ENCODE measurements around the gene SNX15. TPM values are rescaled to one million over a fixed set of nuclear protein-coding genes. Genes with fewer than 3 reads are reported as not detected.
"Not testable (repeated sequence)": the region's sequence is repeated elsewhere in the genome, so short reads cannot be mapped to it uniquely, and the experiment has no call there.

Gene SNX15
- total RNA-seq, result 1 to 10 TPM; 7.3 to 9.0 TPM

- peak within 1 kb of the TSS; percentile 73 for H3K4me3 Mint-ChIP-seq
- H3K27me3 Mint-ChIP-seq, result no peaks in the 10 kb centered on the region
Measured at GRCh38 chr11:65027213-65028067, at the start of gene SNX15. Gene SNX15 (plus strand): TSS chr11:65027439. CDS start chr11:65027538, 99 bp downstream.

DNA sequence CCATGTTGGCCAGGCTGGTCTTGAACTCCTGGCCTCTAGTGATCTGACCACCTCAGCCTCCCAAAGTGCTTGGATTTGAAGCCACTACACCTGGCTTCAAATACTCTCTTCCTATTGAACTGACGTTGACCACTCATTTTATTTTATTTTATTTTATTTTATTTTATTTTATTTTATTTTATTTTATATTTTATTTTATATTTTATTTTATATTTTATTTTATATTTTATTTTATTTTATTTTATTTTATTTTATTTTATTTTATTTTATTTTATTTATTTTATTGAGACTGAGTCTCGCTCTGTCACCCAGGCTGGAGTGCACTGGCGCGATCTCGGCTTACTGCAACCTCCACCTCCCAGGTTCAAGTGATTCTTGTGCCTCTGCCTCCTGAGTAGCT is 43.9 kb upstream of the SNX15 start:
- H3K4me1 Mint-ChIP-seq, DNase-seq, H3K36me3 Mint-ChIP-seq, H3K9me3 Mint-ChIP-seq, H3K4me3 Mint-ChIP-seq, H3K27ac Mint-ChIP-seq: not testable (repeated sequence)
- peaks cover 12% of the 10 kb centered on the region for H3K27me3 Mint-ChIP-seq

More at GRCh38 chr11:65027213-65028067, at the start of gene SNX15:
- peak; percentile 87 for DNase-seq
- H3K4me1 Mint-ChIP-seq, result peaks cover 16% of the 10 kb centered on the region
- H3K36me3 Mint-ChIP-seq, result peaks cover 1% of the 10 kb centered on the region
- no peaks in the 10 kb centered on the region for H3K9me3 Mint-ChIP-seq
- H3K27ac Mint-ChIP-seq, result peak within 1 kb of the TSS; percentile 80

DNA sequence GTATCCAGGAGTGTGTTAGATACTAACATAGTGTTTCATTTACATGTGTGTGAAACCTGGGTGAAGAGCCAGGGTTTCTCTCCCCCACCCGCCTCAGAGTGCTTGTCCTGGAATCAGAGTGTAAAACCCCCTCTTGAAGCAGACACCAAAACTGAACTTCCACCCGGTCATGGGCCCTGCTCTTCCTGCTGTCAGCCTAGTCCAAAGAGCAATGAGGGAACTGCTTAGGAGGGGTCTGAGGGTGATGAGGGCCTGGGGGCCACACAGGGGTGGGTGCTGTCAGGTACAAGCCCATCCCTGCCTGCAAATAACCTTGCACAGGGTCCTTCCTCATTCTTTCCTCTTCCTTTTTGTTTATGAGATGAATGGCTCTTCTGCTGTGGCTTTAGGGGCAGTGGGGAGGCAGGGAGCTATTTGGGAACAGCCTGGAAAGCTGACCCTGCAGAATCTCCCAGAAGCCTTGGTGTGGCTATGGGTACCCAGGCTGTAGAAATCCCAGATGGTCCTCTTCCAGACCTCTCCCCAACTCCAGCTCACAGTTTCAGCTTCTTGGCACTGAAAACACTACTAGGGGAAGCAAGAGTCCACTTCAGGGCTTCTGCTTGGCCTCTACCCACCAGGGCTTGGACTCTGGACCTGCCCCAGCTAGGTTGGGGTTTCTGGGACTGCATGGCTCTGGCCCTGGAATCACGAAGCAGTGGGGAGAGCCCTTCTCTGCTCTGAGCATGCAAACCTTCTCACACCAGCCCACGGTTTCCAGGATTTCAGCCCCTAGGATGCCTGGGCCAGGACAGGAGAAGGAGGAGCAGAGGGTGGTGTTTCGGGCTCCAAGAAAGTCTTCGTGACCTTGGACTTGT is 39.0 kb upstream of the SNX15 start:
- Mint-ChIP-seq H3K36me3 (no peaks in the 10 kb centered on the region), H3K4me3 (no peak overlapping the region), H3K27ac (no peak overlapping the region), H3K9me3 (no peaks in the 10 kb centered on the region), H3K27me3 (peaks cover 8% of the 10 kb centered on the region), H3K4me1 (peaks cover 11% of the 10 kb centered on the region)
- DNase-seq, result no peak

DNA sequence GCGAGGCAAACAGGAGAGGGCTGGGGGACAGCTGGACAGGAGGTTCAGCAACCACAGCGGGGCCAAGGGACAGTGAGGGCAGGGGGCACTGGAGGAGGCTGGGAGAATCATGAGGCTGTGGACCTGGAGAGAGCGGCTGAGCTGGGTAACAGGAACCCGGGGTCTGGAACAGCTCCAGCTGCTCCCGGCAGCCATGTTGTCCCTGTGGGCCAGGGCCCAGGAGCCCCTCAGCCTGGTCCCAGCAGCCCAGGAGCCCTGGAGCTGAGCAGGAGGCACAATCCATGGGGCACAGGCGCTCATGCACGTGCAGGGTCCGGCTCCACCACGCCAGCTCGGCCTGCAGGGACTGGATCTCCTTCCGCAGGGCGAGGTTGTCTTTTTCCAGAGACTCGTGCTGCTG is 37.8 kb upstream of the SNX15 start:
- Mint-ChIP-seq H3K4me1 (peaks cover 11% of the 10 kb centered on the region), H3K27ac (no peak overlapping the region), H3K9me3 (no peaks in the 10 kb centered on the region), H3K4me3 (no peak overlapping the region), H3K27me3 (peaks cover 9% of the 10 kb centered on the region), H3K36me3 (no peaks in the 10 kb centered on the region)
- no peak for DNase-seq

DNA sequence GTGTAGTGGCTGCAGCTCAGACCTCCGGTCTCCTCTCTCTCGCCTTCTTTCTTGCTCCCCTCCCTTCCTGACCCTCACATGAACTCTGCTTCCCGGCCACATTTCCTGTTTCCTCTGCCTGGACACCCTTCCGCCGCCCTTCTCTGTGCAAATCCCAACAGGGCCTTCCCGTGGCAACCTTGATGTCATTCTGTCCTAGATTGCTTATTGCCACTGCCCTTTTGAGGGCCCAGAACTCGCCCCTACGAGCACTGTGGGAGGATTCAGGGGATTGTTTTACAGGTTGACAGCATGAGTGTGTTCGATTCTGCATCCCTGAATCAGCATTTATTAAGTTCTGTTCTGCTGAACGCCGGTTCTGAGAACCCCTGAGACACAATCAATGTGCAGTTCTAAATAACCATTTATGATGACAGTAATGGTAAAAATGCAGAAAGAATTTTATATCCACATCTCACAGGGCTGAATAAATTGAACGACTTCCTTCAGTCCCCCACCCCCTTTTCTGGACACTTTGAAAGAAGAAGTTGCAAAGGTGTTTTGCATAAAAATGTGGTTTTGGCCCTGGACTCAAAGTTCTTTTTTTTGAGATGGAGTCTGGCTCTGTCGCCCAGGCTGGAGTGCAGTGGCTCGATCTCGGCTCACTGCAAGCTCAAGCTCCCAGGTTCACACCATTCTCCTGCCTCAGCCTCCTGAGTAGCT is 36.9 kb upstream of the SNX15 start:
- H3K4me3 Mint-ChIP-seq, result no peak overlapping the region
- H3K27ac Mint-ChIP-seq, result no peak overlapping the region
- no peaks in the 10 kb centered on the region for H3K36me3 Mint-ChIP-seq
- peaks cover 11% of the 10 kb centered on the region for H3K4me1 Mint-ChIP-seq
- no peak for DNase-seq
- no peaks in the 10 kb centered on the region for H3K9me3 Mint-ChIP-seq
- H3K27me3 Mint-ChIP-seq, result peaks cover 7% of the 10 kb centered on the region

DNA sequence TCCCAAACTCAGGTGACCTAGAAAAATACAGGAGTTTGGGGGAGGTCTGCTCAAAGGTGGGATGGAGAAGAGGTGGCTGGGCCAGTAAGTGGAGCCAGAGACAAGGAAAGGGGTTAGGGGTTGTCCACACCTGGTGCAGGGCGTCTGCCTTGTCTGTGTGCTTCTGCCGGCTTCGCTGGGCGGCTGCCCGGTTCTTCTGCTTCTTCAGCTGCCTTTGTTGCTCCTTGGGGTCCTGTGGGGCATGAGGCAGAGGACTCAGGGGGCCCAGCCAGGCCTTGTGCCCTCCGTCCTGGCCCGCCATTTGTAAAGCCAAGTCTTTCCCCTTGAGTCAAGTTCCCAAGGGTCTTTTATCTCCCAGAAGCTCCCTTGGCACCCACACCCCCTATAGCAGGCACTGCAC is 32.9 kb upstream of the SNX15 start:
- Mint-ChIP-seq H3K4me3 (no peak overlapping the region), H3K36me3 (no peaks in the 10 kb centered on the region), H3K9me3 (no peaks in the 10 kb centered on the region), H3K4me1 (peaks cover 26% of the 10 kb centered on the region), H3K27ac (no peak overlapping the region), H3K27me3 (peaks cover 11% of the 10 kb centered on the region)
- no peak for DNase-seq

DNA sequence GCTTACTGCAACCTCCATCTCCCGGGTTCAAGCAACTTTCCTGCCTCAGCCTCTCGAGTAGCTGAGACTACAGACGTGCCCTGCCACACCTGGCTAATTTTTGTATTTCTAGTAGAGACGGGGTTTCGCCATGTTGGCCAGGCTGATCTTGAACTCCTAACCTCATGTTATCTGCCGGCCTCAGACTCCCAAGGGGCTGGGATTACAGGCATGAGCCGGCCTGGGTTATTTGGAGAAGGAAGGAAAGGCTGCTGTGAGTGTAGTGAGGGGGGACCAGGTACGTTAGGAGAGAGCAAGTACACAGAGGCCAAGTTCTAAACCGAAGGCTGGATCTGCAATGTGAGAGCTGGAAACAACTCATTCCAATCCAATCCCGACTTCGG is 30.9 kb upstream of the SNX15 start:
- Mint-ChIP-seq H3K9me3 (no peaks in the 10 kb centered on the region), H3K27me3 (peaks cover 11% of the 10 kb centered on the region), H3K36me3 (no peaks in the 10 kb centered on the region), H3K4me3 (no peak overlapping the region), H3K27ac (no peak overlapping the region), H3K4me1 (peaks cover 17% of the 10 kb centered on the region)
- DNase-seq, result no peak

GRCh38 chr11:64996710-64997380 is 30.4 kb upstream of the SNX15 start, which contains the start of gene BATF2:
Gene BATF2 (minus strand): TSS chr11:64996971. CDS start chr11:64996914, 57 bp downstream.
- H3K27ac Mint-ChIP-seq, result peak within 1 kb of the TSS; percentile 12

GRCh38 chr11:64998141-64998540 is 29.1 kb upstream of the SNX15 start:
- H3K27me3 Mint-ChIP-seq, result peaks cover 11% of the 10 kb centered on the region
- peaks cover 17% of the 10 kb centered on the region for H3K4me1 Mint-ChIP-seq
- no peaks in the 10 kb centered on the region for H3K36me3 Mint-ChIP-seq
- peak overlapping the region; percentile 73 for H3K27ac Mint-ChIP-seq
- no peaks in the 10 kb centered on the region for H3K9me3 Mint-ChIP-seq
- peak overlapping the region; percentile 3 for H3K4me3 Mint-ChIP-seq
- no peak for DNase-seq

More at GRCh38 chr11:64996710-64997380, 30.4 kb upstream of the SNX15 start, which contains the start of gene BATF2:
- Mint-ChIP-seq H3K9me3 (no peaks in the 10 kb centered on the region), H3K4me3 (peak within 1 kb of the TSS; percentile 22), H3K36me3 (no peaks in the 10 kb centered on the region), H3K27me3 (peaks cover 11% of the 10 kb centered on the region), H3K4me1 (peaks cover 17% of the 10 kb centered on the region)
- DNase-seq, result peak; percentile 19

- no peaks in the 10 kb centered on the region for H3K9me3 Mint-ChIP-seq
- peaks cover 11% of the 10 kb centered on the region for H3K27me3 Mint-ChIP-seq
- H3K27ac Mint-ChIP-seq, result peak overlapping the region; percentile 73
- no peak overlapping the region for H3K4me3 Mint-ChIP-seq
- no peak for DNase-seq
- H3K36me3 Mint-ChIP-seq, result no peaks in the 10 kb centered on the region
- peaks cover 17% of the 10 kb centered on the region for H3K4me1 Mint-ChIP-seq
Measured at GRCh38 chr11:64998690-64999431, 28.4 kb upstream of the SNX15 start.

DNA sequence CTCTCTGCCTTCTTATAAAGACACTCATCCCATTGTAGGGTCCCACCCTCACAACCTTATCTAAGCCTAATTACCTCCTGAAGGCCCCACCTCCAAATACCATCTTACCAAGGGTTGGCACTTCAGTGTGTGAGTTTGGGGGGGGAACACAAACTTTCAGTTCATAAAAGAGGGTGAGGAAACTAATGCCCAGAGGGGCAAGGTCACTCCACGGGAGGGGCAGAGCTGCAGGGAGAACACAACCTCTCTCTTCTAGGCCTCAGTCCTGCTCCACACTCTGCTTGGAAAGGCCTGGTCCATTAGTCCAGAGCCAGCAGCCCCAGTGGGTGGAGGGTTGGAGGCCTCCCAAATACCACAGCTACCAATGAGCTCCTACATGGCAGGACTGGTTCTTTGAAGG is 27.8 kb upstream of the SNX15 start:
- Mint-ChIP-seq H3K4me3 (no peak overlapping the region), H3K4me1 (peaks cover 17% of the 10 kb centered on the region), H3K27me3 (peaks cover 6% of the 10 kb centered on the region), H3K27ac (no peak overlapping the region), H3K9me3 (no peaks in the 10 kb centered on the region), H3K36me3 (no peaks in the 10 kb centered on the region)
- DNase-seq, result no peak

DNA sequence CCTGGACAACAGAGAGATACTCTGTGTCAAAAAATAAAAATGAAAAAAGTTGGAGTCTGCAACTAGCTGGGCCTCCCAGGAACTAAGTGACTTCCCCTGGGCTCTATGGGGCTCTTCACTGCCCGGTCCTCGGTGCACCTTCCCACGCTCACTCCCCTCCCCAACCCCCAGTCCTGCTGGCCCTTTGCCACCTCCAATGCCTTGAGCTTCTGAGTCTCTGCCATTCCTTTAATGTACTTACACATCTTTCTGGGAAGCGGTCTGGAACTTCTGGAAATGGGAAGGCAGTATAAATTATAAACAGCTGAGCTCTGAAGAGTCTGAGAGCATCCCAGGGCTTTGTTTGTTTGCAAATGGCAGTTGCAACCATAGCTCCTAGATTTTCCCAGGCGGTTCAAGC is 24.5 kb upstream of the SNX15 start:
- Mint-ChIP-seq H3K27me3 (no peaks in the 10 kb centered on the region), H3K9me3 (no peaks in the 10 kb centered on the region), H3K4me1 (peaks cover 10% of the 10 kb centered on the region), H3K36me3 (no peaks in the 10 kb centered on the region), H3K4me3 (no peak overlapping the region), H3K27ac (no peak overlapping the region)
- DNase-seq, result no peak

GRCh38 chr11:65003282-65003681 is 24.0 kb upstream of the SNX15 start:
- Mint-ChIP-seq H3K27me3 (no peaks in the 10 kb centered on the region), H3K4me1 (peaks cover 7% of the 10 kb centered on the region), H3K9me3 (no peaks in the 10 kb centered on the region), H3K4me3 (no peak overlapping the region), H3K36me3 (no peaks in the 10 kb centered on the region), H3K27ac (no peak overlapping the region)
- no peak for DNase-seq

GRCh38 chr11:65003968-65004367 is 23.3 kb upstream of the SNX15 start:
- H3K4me3 Mint-ChIP-seq, H3K4me1 Mint-ChIP-seq, H3K36me3 Mint-ChIP-seq, H3K9me3 Mint-ChIP-seq, DNase-seq, H3K27me3 Mint-ChIP-seq, H3K27ac Mint-ChIP-seq: not testable (repeated sequence)
